ENCODE measurements around the gene DGCR2.
"Not testable (repeated sequence)": the region's sequence is repeated elsewhere in the genome, so short reads cannot be mapped to it uniquely, and the experiment has no call there.

DGCR2 gene

GRCh38 chr22:19079691-19080090 is 42.5 kb downstream of the DGCR2 start:
- TF ChIP-seq, protein P1, sequence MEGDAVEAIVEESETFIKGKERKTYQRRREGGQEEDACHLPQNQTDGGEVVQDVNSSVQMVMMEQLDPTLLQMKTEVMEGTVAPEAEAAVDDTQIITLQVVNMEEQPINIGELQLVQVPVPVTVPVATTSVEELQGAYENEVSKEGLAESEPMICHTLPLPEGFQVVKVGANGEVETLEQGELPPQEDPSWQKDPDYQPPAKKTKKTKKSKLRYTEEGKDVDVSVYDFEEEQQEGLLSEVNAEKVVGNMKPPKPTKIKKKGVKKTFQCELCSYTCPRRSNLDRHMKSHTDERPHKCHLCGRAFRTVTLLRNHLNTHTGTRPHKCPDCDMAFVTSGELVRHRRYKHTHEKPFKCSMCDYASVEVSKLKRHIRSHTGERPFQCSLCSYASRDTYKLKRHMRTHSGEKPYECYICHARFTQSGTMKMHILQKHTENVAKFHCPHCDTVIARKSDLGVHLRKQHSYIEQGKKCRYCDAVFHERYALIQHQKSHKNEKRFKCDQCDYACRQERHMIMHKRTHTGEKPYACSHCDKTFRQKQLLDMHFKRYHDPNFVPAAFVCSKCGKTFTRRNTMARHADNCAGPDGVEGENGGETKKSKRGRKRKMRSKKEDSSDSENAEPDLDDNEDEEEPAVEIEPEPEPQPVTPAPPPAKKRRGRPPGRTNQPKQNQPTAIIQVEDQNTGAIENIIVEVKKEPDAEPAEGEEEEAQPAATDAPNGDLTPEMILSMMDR (IDR thresholded peaks at IDR 0.05; ENCODE audit: insufficient read depth, low read length, poor library complexity, severe bottlenecking), result no peak
- no peak for DNase-seq (ENCODE audit: extremely low read depth, insufficient read length)
- Histone ChIP-seq H3K27me3 (replicated peaks; ENCODE audit: control insufficient read depth, insufficient read depth, low read length) (no peaks in the 10 kb centered on the region), H3K4me3 (replicated peaks; ENCODE audit: low read depth, low read length) (no peak overlapping the region), H3K36me3 (ENCODE audit: control insufficient read depth, insufficient read depth, low read length) (no peaks in the 10 kb centered on the region; the same call in none of the 2 replicates)

- peaks cover 5% of the 10 kb centered on the region for H3K36me3 ChIP-seq (ENCODE audit: control insufficient read depth, insufficient read depth, low read length)
- H3K27me3 ChIP-seq (replicated peaks; ENCODE audit: control insufficient read depth, insufficient read depth, low read length), result no peaks in the 10 kb centered on the region
- TF ChIP-seq, protein P1 (IDR thresholded peaks at IDR 0.05; ENCODE audit: insufficient read depth, low read length, poor library complexity, severe bottlenecking), result no peak
- no peak overlapping the region for H3K4me3 ChIP-seq (replicated peaks; ENCODE audit: low read depth, low read length)
- no peak for DNase-seq (ENCODE audit: extremely low read depth, insufficient read length)
These were observed 46.8 kb downstream of the DGCR2 start for GRCh38 chr22:19075404-19075803.

DNA sequence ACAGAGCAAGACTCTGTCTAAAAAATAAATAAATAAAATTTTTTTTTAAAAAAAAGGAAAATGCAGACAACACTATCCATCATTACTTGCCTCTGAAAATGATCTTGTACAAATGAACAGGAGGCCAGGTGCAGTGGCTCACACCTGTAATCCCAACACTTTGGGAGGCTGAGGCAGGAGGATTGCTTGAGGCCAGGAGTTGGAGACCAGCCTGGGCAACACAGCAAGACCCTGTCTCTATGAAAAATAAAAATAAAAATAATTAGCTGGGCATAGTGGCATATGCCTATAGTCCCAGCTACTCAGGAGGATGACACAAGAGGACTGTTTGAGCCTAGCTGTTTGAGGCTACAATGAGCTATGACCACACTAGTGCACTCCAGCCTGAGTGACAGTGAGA is 49.4 kb downstream of the DGCR2 start:
- not testable (repeated sequence) for H3K4me3 ChIP-seq (replicated peaks; ENCODE audit: low read depth, low read length)
- H3K36me3 ChIP-seq (ENCODE audit: control insufficient read depth, insufficient read depth, low read length), result peaks cover 10% of the 10 kb centered on the region

DNA sequence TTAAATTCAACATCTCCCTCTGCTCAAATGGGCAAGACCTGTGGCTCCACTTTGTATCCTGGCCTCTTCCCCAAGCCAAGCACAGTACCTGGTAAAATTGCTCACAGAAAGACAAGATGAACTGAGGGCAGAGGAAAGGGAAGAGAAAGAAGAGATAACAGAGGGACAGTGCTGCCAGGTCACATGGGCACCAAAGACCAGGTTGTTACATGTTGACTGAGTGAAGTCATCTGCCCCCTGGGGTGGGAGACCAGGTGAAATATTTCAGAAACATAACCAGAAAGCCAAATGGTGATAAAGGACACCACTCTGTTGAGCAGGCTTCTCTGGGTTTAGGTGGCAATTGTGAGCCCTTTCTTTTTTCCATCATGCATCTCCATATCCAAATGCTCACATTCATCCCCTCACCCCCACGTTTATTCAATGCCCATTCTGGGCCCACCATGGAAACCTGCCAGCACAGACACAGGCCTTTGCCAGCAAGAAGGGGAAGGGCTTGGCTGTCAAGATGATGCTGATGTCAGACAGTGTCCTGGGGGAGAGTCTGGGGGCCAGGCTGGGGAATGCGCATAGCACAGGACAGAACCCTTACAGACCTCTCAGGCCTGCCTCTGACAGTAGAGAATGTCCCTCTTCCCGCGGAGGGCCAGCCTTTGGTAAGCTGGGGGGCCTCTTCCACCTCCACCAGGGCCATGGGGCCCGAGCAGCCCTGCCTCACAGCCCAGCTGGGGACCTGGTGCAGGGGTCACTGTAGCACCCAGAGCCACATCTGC is 51.6 kb downstream of the DGCR2 start:
- TF ChIP-seq, protein P1 (IDR thresholded peaks at IDR 0.05; ENCODE audit: insufficient read depth, low read length, poor library complexity, severe bottlenecking), result no peak
- Histone ChIP-seq H3K36me3 (ENCODE audit: control insufficient read depth, insufficient read depth, low read length) (peaks cover 21% of the 10 kb centered on the region), H3K4me3 (replicated peaks; ENCODE audit: low read depth, low read length) (no peak overlapping the region), H3K27me3 (replicated peaks; ENCODE audit: control insufficient read depth, insufficient read depth, low read length) (no peaks in the 10 kb centered on the region)
- no peak for DNase-seq (ENCODE audit: extremely low read depth, insufficient read length)

More for the DNA sequence above, 49.4 kb downstream of the DGCR2 start:
- H3K27me3 ChIP-seq (replicated peaks; ENCODE audit: control insufficient read depth, insufficient read depth, low read length); DNase-seq (ENCODE audit: extremely low read depth, insufficient read length): not testable (repeated sequence)

GRCh38 chr22:19069451-19069850 is 52.8 kb downstream of the DGCR2 start:
- Histone ChIP-seq H3K36me3 (ENCODE audit: control insufficient read depth, insufficient read depth, low read length) (peaks cover 24% of the 10 kb centered on the region), H3K4me3 (replicated peaks; ENCODE audit: low read depth, low read length) (no peak overlapping the region)
- DNase-seq (ENCODE audit: extremely low read depth, insufficient read length), result no peak

GRCh38 chr22:19068784-19069271 is 53.4 kb downstream of the DGCR2 start:
- H3K27me3 ChIP-seq (replicated peaks; ENCODE audit: control insufficient read depth, insufficient read depth, low read length), result no peaks in the 10 kb centered on the region
- TF ChIP-seq, protein P1 (IDR thresholded peaks at IDR 0.05; ENCODE audit: insufficient read depth, low read length, poor library complexity, severe bottlenecking), result no peak
- H3K4me3 ChIP-seq (replicated peaks; ENCODE audit: low read depth, low read length), result no peak overlapping the region
- DNase-seq (ENCODE audit: extremely low read depth, insufficient read length), result no peak
- H3K36me3 ChIP-seq (ENCODE audit: control insufficient read depth, insufficient read depth, low read length), result peaks cover 30% of the 10 kb centered on the region

More at GRCh38 chr22:19069451-19069850, 52.8 kb downstream of the DGCR2 start:
- TF ChIP-seq, protein P1 (IDR thresholded peaks at IDR 0.05; ENCODE audit: insufficient read depth, low read length, poor library complexity, severe bottlenecking), result no peak
- no peaks in the 10 kb centered on the region for H3K27me3 ChIP-seq (replicated peaks; ENCODE audit: control insufficient read depth, insufficient read depth, low read length)

Measured in GM06990 (cell line).